HG03521 (cell line): ENCODE measurements around the gene CCDC33.

Source experiments
- ATAC-seq: cut with Tn5 transposase; IDR thresholded peaks from one replicate; pipeline ENCODE4 v1.9.1; 2021; ENCODE audit warnings: mild to moderate bottlenecking, moderate library complexity; ENCODE audit not compliant: unreplicated experiment

The CCDC33 gene

GRCh38 chr15:74278207-74278606 is 42.1 kb downstream of the CCDC33 start:
- no peak for ATAC-seq

- no peak for ATAC-seq
Measured at GRCh38 chr15:74281147-74282133, 45.3 kb downstream of the CCDC33 start.

- ATAC-seq: no peak
Measured at GRCh38 chr15:74283368-74283767, 47.2 kb downstream of the CCDC33 start.

GRCh38 chr15:74289671-74290070 is 53.5 kb downstream of the CCDC33 start:
- ATAC-seq: no peak

- ATAC-seq: no peak
Measured at GRCh38 chr15:74290645-74291044, 54.5 kb downstream of the CCDC33 start.

- no peak for ATAC-seq
Measured at GRCh38 chr15:74291101-74292071, 55.3 kb downstream of the CCDC33 start.

- ATAC-seq: no peak
Measured at GRCh38 chr15:74293021-74293810, 57.1 kb downstream of the CCDC33 start.

- ATAC-seq: no peak
Measured at GRCh38 chr15:74294010-74294409, 57.9 kb downstream of the CCDC33 start.

- no peak for ATAC-seq
Measured at GRCh38 chr15:74295800-74296199, 59.7 kb downstream of the CCDC33 start.

GRCh38 chr15:74297887-74298286 is 61.8 kb downstream of the CCDC33 start:
- ATAC-seq: no peak

- no peak for ATAC-seq
Measured at GRCh38 chr15:74300057-74300795, 64.1 kb downstream of the CCDC33 start.

GRCh38 chr15:74301583-74302361 is 65.6 kb downstream of the CCDC33 start:
- no peak for ATAC-seq

- ATAC-seq: no peak
Measured at GRCh38 chr15:74302821-74303359, 66.8 kb downstream of the CCDC33 start.

- no peak for ATAC-seq
Measured at GRCh38 chr15:74303741-74304309, 67.7 kb downstream of the CCDC33 start.

- no peak for ATAC-seq
Measured at GRCh38 chr15:74304431-74304830, 68.3 kb downstream of the CCDC33 start.

- ATAC-seq: no peak
Measured at GRCh38 chr15:74305687-74306086, 69.6 kb downstream of the CCDC33 start.

GRCh38 chr15:74306781-74307217 is 70.7 kb downstream of the CCDC33 start:
- no peak for ATAC-seq
